Measurements from ENCODE around the gene IL16.

IL16 gene

GRCh38 chr15:81211376-81211775 lies 14.7 kb downstream of the IL16 start:
- H3K27ac ChIP-seq: no peak overlapping the region
- no peak for TF ChIP-seq CTCF (IDR thresholded peaks at IDR 0.05)
- intact Hi-C loops (cut with DNase I; ENCODE audit: low total_unique reads): no loop called here
- no peaks in the 10 kb centered on the region for H3K27me3 ChIP-seq
- no peak overlapping the region for H3K4me3 ChIP-seq
- peak in 1 of 2 donors; percentile 65 for DNase-seq
- H3K36me3 ChIP-seq: no peaks in the 10 kb centered on the region
- peaks cover 0 to 32% (median 22%) of the 10 kb centered on the region in 3 donors for H3K9me3 ChIP-seq
- no peaks in the 10 kb centered on the region for H3K4me1 ChIP-seq

- Histone ChIP-seq H3K27me3 (no peaks in the 10 kb centered on the region), H3K4me3 (no peak overlapping the region), H3K9me3 (peaks cover 0 to 27% (median 22%) of the 10 kb centered on the region in 3 donors), H3K36me3 (no peaks in the 10 kb centered on the region), H3K4me1 (no peaks in the 10 kb centered on the region), H3K27ac (no peak overlapping the region)
- no peak for DNase-seq
- intact Hi-C loops (cut with DNase I; ENCODE audit: low total_unique reads): no loop called here
- TF ChIP-seq CTCF (IDR thresholded peaks at IDR 0.05): no peak
Observed at GRCh38 chr15:81213982-81214381, 17.3 kb downstream of the IL16 start.

GRCh38 chr15:81215531-81215930 lies 18.9 kb downstream of the IL16 start:
- peaks cover 0 to 27% (median 22%) of the 10 kb centered on the region in 3 donors for H3K9me3 ChIP-seq
- no peak for TF ChIP-seq CTCF (IDR thresholded peaks at IDR 0.05)
- no peaks in the 10 kb centered on the region for H3K27me3 ChIP-seq
- H3K36me3 ChIP-seq: no peaks in the 10 kb centered on the region
- intact Hi-C loops (cut with DNase I; ENCODE audit: low total_unique reads): no loop called here
- no peaks in the 10 kb centered on the region for H3K4me1 ChIP-seq
- no peak for DNase-seq
- no peak overlapping the region for H3K27ac ChIP-seq
- no peak overlapping the region for H3K4me3 ChIP-seq

- DNase-seq: no peak
- no peak for TF ChIP-seq CTCF (IDR thresholded peaks at IDR 0.05)
Observed at GRCh38 chr15:81215983-81216382, 19.3 kb downstream of the IL16 start.

GRCh38 chr15:81216422-81216821 lies 19.7 kb downstream of the IL16 start:
- peaks cover 0 to 27% (median 22%) of the 10 kb centered on the region in 3 donors for H3K9me3 ChIP-seq

More at GRCh38 chr15:81215983-81216382, 19.3 kb downstream of the IL16 start:
- H3K27ac ChIP-seq: no peak overlapping the region
- H3K36me3 ChIP-seq: no peaks in the 10 kb centered on the region
- H3K27me3 ChIP-seq: no peaks in the 10 kb centered on the region
- no peak overlapping the region for H3K4me3 ChIP-seq
- intact Hi-C loops (cut with DNase I; ENCODE audit: low total_unique reads): no loop called here
- H3K4me1 ChIP-seq: peaks cover 0 to 3% (median under 1%) of the 10 kb centered on the region in 4 donors
- peaks cover 0 to 27% (median 22%) of the 10 kb centered on the region in 3 donors for H3K9me3 ChIP-seq

More at GRCh38 chr15:81216422-81216821, 19.7 kb downstream of the IL16 start:
- H3K4me3 ChIP-seq: no peak overlapping the region
- no peaks in the 10 kb centered on the region for H3K27me3 ChIP-seq
- H3K36me3 ChIP-seq: no peaks in the 10 kb centered on the region
- no peak for DNase-seq
- TF ChIP-seq CTCF (IDR thresholded peaks at IDR 0.05): no peak
- intact Hi-C loops (cut with DNase I; ENCODE audit: low total_unique reads): no loop called here
- H3K27ac ChIP-seq: no peak overlapping the region
- peaks cover 0 to 7% (median 2%) of the 10 kb centered on the region in 4 donors for H3K4me1 ChIP-seq

Measured in tibial artery (tissue), 4 donors.